Glutamatergic neuron (in vitro differentiated cells): Measurements from ENCODE around the gene PMEPA1. TPM values are rescaled to one million over a fixed set of nuclear protein-coding genes. Genes with fewer than 3 reads are reported as not detected.
"Not testable (repeated sequence)": the region's sequence is repeated elsewhere in the genome, so short reads cannot be mapped to it uniquely, and the experiment has no call there.

ENCODE experiments used
- DNase-seq: peaks from one replicate; pipeline ENCODE4 v3.0.0; 2022
- H3K27ac Mint-ChIP-seq: one replicate; pipeline ENCODE4 v1.8.0; 2020; ENCODE audit warnings: mild to moderate bottlenecking, mixed read lengths, inconsistent platforms; ENCODE audit not compliant: unreplicated experiment
- H3K27me3 Mint-ChIP-seq: one replicate; pipeline ENCODE4 v1.8.0; 2020; ENCODE audit warnings: mild to moderate bottlenecking, moderate library complexity, mixed read lengths, inconsistent platforms; ENCODE audit not compliant: unreplicated experiment
- H3K36me3 Mint-ChIP-seq: one replicate; pipeline ENCODE4 v1.8.0; 2020; ENCODE audit warnings: mild to moderate bottlenecking, mixed read lengths, inconsistent platforms; ENCODE audit not compliant: unreplicated experiment
- H3K4me1 Mint-ChIP-seq: one replicate; pipeline ENCODE4 v1.8.0; 2020; ENCODE audit warnings: mild to moderate bottlenecking, low read depth, mixed read lengths, inconsistent platforms; ENCODE audit not compliant: unreplicated experiment
- H3K4me3 Mint-ChIP-seq: one replicate; pipeline ENCODE4 v1.8.0; 2020; ENCODE audit warnings: mild to moderate bottlenecking, mixed read lengths, inconsistent platforms; ENCODE audit not compliant: unreplicated experiment
- H3K9me3 Mint-ChIP-seq: one replicate; pipeline ENCODE4 v1.8.0; 2020; ENCODE audit warnings: mild to moderate bottlenecking, moderate library complexity, mixed read lengths, inconsistent platforms; ENCODE audit not compliant: unreplicated experiment
- total RNA-seq: library from RNA; stranded (reverse); fragmentation: NEBNext Ultra II Directional; extraction: Animal tissue kit (Norgen Biotek cat#: 25700); gene quantifications from one replicate; pipeline ENCODE4 v1.2.1, GENCODE V29; 2021; ENCODE audit not compliant: unreplicated experiment
- TF ChIP-seq, protein P1 (sequence below): fragments of 200-600 bp; sonication (generic); IDR thresholded peaks from one replicate; pipeline ENCODE4 v1.5.0; 2021; ENCODE audit not compliant: partially characterized antibody, unreplicated experiment

PMEPA1 gene
- total RNA-seq, 1 donor from 2014 or later: 14.4 TPM

DNA sequence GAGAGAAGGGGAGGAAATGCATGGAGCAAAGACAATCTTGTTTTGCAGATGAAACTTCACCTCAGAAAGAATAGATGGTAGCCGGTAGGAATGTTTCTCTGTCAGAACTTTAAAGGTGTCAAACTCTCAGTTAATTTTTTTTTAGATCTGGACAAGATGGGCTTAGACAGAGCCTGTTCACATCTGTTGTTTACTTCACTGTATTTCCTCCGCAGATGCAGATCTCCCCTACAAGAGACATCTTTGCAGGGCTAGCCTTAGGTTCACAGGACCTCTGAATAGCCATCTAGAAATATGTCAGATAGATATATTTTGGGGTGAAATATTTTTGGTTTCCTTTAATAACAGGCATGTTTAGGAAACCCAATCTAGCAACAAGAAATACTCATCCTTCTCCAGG lies 77.5 kb downstream of the PMEPA1 start:
- Mint-ChIP-seq H3K27ac (no peak overlapping the region), H3K9me3 (peaks cover 7% of the 10 kb centered on the region), H3K27me3 (no peaks in the 10 kb centered on the region), H3K36me3 (no peaks in the 10 kb centered on the region), H3K4me1 (peaks cover 5% of the 10 kb centered on the region), H3K4me3 (no peak overlapping the region)
- TF ChIP-seq, protein P1, sequence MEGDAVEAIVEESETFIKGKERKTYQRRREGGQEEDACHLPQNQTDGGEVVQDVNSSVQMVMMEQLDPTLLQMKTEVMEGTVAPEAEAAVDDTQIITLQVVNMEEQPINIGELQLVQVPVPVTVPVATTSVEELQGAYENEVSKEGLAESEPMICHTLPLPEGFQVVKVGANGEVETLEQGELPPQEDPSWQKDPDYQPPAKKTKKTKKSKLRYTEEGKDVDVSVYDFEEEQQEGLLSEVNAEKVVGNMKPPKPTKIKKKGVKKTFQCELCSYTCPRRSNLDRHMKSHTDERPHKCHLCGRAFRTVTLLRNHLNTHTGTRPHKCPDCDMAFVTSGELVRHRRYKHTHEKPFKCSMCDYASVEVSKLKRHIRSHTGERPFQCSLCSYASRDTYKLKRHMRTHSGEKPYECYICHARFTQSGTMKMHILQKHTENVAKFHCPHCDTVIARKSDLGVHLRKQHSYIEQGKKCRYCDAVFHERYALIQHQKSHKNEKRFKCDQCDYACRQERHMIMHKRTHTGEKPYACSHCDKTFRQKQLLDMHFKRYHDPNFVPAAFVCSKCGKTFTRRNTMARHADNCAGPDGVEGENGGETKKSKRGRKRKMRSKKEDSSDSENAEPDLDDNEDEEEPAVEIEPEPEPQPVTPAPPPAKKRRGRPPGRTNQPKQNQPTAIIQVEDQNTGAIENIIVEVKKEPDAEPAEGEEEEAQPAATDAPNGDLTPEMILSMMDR: no peak
- no peak for DNase-seq

DNA sequence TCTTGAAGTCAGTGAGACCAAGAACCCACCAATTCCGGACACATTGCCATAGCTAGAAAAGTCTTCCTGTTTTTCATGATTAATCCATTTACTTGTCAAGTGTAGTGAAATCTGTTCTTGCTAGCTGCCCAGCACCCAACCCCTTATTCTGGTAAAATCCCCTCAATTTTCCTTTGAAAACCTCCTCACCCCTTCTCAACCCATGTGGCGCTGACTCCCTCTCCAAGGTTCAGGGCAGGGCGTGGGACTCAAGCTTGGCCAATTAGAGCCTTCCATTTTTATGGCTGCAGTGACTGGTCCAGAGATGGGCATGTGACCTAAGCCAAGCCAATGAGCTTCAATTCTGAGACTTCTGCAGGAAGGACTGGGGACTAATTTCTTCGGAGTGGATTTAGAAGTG lies 79.8 kb downstream of the PMEPA1 start:
- peaks cover 5% of the 10 kb centered on the region for H3K4me1 Mint-ChIP-seq
- no peak for DNase-seq
- H3K27me3 Mint-ChIP-seq: no peaks in the 10 kb centered on the region

DNA sequence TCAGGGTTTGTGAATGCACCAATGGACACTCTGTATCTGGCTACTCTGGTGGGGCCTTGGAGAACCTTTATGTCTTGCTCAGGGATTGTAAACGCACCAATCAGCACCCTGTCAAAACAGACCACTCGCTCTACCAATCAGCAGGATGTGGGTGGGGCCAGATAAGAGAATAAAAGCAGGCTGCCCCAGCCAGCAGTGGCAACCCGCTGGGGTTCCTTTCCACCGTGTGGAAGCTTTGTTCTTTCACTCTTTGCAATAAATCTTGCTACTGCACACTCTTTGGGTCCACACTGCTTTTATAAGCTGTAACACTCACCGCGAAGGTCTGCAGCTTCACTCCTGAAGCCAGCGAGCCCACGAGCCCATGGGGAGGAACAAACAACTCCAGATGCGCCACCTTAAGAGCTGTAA lies 80.3 kb downstream of the PMEPA1 start:
- DNase-seq, H3K27me3 Mint-ChIP-seq, H3K27ac Mint-ChIP-seq, H3K4me1 Mint-ChIP-seq, H3K4me3 Mint-ChIP-seq, H3K9me3 Mint-ChIP-seq, H3K36me3 Mint-ChIP-seq: not testable (repeated sequence)

More for the DNA sequence above, 79.8 kb downstream of the PMEPA1 start:
- H3K9me3 Mint-ChIP-seq: peaks cover 10% of the 10 kb centered on the region
- no peak overlapping the region for H3K27ac Mint-ChIP-seq
- TF ChIP-seq, protein P1: no peak
- H3K4me3 Mint-ChIP-seq: no peak overlapping the region
- no peaks in the 10 kb centered on the region for H3K36me3 Mint-ChIP-seq

DNA sequence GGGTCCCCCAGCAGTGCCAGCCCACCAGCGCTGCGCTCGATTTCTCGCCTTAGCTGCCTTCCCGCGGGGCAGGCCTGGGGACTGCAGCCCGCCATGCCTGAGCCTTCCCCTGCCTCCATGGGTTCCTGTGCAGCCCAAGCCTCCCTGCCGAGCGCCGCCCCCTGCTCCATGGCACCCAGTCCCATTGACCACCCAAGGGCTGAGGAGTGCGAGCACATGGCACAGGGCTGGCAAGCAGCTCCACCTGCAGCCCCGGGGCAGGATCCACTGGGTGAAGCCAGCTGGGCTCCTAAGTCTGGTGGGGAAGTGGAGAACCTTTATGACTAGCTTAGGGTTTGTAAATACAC lies 80.9 kb downstream of the PMEPA1 start:
- not testable (repeated sequence) for DNase-seq, H3K36me3 Mint-ChIP-seq, H3K9me3 Mint-ChIP-seq, H3K27ac Mint-ChIP-seq, H3K4me1 Mint-ChIP-seq, H3K27me3 Mint-ChIP-seq, H3K4me3 Mint-ChIP-seq

DNA sequence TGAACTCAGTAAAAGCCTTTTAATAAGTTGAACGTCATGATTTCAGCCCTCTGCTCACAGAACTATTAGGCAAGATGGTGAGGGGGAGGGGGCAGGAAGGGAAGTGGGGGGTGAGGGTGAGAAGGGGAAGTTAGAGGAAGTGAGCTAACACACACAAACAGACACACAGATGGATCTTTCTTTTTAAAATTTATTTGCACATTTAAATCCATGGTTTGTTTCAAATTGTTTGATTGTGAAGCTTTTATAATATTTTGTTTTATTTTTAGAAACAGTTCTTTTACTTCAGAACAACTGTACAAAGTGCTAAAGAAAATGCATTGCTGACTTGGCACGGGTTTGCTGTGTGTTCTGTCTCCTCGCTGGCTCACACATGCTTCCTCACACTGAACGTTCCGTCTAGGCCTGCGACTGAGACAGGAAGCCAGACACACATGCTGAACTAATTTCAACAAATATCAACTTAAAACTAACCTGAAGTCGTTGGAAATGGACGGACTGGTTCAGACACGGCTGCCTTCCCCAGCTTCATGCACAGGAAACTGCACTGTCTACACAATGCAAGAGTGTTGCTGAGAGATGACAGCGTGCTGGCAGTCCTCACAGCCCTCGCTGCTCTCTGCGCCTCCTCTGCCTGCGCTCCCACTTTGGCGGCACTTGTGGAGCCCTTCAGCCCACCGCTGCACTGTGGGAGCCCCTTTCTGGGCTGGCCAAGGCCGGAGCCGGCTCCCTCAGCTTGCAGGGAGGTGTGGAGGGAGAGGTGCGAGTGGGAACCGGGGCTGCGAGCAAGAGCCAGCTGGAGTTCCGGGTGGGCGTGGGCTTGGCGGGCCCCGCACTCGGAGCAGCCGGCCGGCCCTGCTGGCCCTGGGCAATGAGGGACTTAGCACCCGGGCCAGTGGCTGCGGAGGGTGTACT lies 81.5 kb downstream of the PMEPA1 start:
- Mint-ChIP-seq H3K27ac (no peak overlapping the region), H3K9me3 (peaks cover 10% of the 10 kb centered on the region), H3K27me3 (no peaks in the 10 kb centered on the region), H3K4me1 (peaks cover 5% of the 10 kb centered on the region), H3K4me3 (no peak overlapping the region), H3K36me3 (no peaks in the 10 kb centered on the region)
- TF ChIP-seq, protein P1: no peak
- DNase-seq: no peak

DNA sequence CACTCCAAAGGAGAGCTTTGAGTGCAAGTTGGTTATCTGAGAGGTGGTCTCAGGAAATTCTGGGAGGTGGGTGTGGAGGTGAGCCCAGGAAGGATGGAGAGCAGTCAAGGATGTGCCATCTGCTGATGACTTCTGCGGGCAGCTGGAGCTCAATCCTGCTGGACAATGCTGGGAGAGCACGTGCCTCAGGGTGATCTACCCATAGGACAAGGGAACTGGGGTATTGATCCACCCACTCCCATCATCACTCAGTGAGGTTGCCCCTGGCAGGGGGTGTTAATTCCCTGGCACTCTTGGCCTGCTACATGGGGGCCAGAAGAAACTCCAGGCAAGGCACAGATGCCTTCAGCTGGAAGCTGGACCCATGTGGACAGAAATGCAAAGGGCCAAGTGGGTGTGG lies 82.5 kb downstream of the PMEPA1 start:
- H3K4me3 Mint-ChIP-seq: no peak overlapping the region
- DNase-seq: no peak
- H3K4me1 Mint-ChIP-seq: peaks cover 5% of the 10 kb centered on the region
- H3K9me3 Mint-ChIP-seq: peaks cover 10% of the 10 kb centered on the region
- H3K36me3 Mint-ChIP-seq: no peaks in the 10 kb centered on the region
- TF ChIP-seq, protein P1: peak; percentile 11
- H3K27me3 Mint-ChIP-seq: no peaks in the 10 kb centered on the region
- H3K27ac Mint-ChIP-seq: no peak overlapping the region
